ENCODE measurements around the gene TPGS1. TPM values are rescaled to one million over a fixed set of nuclear protein-coding genes. Genes with fewer than 3 reads are reported as not detected.

Gene TPGS1
- total RNA-seq, 1 donor from 2014 or later = 11.2 TPM

DNA sequence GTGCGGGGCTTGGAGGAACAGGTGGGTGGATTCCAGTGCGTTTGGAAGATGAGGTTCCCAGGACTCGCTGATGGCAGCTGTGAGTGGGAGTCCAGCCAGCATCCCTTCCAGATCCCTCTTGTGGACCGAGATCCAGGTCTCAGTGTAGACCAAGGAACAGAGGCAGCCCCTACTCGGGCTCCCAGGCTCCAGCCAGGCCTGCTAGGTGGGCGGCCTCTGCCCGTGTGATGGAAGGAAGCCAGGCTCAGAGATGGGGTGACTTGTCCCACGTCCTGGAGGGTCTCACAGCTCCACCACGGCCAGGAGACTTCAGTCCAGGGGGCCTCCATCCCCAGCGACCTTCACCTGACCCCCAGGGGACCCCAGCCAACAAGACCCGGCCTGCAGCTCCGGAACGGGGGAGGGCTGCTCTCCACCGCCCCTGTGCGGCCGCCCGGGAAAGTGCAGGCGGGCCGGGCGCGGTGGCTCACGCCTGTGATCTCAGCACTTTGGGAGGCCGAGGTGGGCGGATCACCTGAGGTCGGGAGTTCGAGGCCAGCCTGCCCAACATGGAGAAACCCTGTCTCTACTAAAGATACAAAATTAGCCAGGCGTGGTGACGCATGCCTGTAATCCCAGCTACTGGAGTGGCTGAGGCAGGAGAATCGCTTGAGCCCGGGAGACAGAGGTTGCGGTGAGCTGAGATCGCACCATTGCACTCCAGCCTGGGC is 11.7 kb upstream of the TPGS1 start:
- DNase-seq (ENCODE audit: low spot score) = no peak

DNA sequence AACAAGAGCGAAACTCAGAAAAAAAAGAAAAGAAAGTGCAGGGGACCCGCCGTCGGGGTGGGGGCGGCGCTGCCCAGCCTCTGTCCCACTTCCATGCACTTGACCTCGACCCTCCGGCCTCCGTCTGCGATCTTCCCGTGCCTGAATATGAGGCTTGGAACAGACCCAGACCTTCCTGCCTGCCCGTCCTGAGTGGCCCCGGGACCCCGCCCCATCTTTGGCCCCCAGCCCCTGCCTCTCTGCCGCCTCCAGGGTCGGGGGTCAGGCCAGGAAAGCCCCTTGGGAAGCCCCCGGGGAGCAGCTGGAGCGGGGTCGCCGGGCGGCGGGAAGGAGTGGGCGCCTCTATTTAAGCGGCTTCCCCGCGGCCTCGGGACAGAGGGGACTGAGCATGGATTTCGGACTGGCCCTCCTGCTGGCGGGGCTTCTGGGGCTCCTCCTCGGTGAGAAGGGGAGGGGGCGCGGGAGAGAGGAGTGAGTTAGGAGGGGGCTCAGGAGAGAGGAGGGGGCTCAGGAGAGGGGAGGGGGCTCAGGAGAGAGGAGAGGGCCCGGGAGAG is 11.1 kb upstream of the TPGS1 start, which contains the start of gene MADCAM1:
Gene MADCAM1 (plus strand): TSS at position 375 of the 554 bp plus-strand sequence. CDS start 14 bp downstream, at position 389.
- DNase-seq (ENCODE audit: low spot score) = no peak

DNA sequence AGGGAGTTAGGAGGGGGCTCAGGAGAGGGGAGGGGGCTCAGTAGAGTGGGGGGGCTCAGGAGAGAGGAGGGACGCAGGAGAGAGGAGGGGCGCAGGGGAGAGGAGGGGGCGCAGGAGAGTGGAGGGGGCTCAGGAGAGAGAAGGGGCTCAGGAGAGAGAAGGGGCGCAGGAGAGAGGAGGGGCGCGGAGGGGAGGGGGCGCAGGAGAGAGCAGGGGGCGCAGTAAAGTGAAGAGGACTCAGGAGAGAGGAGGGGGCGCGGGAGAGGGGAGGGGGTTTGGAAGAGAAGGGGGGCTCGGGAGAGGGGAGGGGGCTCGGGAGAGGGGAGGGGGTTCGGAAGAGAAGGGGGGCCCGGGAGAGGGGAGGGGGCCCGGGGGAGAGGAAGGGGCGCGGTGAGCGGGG is 10.3 kb upstream of the TPGS1 start:
- no peak for DNase-seq (ENCODE audit: low spot score)

DNA sequence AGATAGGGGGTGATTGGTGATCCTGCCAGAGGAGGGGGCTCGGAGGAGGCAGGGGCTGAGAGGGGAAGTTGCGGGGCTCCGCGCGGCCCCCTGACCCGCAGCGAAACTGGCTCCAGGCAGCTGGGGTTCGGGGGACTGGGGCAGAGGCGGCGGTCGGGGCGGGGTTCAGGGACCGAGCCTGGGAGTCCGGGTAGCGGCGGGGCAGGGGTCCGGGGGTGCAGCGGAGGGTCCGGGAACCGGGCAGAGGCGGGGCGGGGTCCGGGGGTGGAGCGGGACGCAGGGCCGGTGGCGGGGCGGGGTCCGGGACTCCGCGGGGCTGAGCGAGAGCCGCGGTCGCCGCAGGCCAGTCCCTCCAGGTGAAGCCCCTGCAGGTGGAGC is 9.8 kb upstream of the TPGS1 start:
- no peak for DNase-seq (ENCODE audit: low spot score)

DNA sequence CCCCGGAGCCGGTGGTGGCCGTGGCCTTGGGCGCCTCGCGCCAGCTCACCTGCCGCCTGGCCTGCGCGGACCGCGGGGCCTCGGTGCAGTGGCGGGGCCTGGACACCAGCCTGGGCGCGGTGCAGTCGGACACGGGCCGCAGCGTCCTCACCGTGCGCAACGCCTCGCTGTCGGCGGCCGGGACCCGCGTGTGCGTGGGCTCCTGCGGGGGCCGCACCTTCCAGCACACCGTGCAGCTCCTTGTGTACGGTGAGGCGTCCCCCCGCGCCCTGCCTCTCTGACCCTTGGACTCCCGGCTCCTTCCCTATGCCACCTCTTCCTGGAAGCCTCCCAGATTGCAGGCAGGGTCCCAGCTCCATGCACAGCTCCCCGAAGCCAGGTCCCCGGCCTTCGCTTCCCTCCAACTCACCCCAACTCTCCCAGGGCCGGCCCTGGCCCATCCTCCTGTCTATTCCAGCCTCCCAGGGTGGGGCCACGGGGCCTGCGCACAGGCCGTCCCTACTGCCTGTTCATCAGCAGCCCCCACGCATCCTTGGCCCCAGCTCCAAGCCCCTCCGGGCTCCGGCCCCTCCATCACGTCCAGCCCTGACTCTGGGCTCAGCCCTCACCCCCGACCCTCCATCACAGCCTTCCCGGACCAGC is 9.3 kb upstream of the TPGS1 start:
- DNase-seq (ENCODE audit: low spot score) = no peak

DNA sequence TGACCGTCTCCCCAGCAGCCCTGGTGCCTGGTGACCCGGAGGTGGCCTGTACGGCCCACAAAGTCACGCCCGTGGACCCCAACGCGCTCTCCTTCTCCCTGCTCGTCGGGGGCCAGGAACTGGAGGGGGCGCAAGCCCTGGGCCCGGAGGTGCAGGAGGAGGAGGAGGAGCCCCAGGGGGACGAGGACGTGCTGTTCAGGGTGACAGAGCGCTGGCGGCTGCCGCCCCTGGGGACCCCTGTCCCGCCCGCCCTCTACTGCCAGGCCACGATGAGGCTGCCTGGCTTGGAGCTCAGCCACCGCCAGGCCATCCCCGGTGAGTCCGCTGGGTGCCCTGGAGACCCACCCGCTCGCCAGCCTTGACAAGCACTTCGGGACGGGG is 8.8 kb upstream of the TPGS1 start:
- no peak for DNase-seq (ENCODE audit: low spot score)

DNA sequence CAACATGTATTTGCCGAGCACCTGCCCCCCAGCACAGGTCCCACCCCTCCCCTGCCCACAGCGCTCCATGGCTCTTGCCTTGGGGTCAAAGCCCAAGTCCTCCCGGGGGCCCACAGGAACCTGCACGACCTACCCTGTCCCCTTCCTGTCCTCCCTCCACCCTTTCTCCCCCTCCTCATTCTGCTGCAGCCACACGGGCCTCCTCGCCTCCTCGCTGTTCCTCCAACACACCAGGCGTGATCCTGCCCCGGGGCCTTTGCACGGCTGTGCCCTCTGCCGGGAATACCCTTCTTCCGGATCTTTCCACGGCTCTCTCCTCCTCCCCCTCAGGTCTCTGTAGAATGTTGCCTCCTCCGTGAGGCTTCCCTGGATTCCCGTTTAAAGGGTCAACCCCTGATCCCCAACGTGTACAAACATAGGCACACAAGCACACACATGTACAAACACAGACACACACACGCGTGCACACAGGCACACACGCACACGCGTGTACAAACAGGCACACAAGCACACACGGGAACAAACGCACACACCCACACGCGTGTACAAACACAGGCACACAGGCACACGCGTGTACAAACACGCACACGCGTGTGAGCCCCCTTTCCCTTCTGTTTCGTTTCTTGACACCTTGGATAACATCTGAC is 8.2 kb upstream of the TPGS1 start:
- DNase-seq (ENCODE audit: low spot score) = no peak

DNA sequence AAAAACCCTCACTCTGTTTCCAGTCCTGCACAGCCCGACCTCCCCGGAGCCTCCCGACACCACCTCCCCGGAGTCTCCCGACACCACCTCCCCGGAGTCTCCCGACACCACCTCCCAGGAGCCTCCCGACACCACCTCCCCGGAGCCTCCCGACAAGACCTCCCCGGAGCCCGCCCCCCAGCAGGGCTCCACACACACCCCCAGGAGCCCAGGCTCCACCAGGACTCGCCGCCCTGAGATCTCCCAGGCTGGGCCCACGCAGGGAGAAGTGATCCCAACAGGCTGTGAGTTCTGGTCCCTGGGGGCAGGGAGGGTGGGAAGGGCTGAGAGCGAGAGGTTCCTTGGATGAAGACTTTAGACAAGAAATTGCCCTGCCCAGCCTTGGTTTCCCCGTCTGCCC is 5.7 kb upstream of the TPGS1 start:
- DNase-seq (ENCODE audit: low spot score) = no peak

DNA sequence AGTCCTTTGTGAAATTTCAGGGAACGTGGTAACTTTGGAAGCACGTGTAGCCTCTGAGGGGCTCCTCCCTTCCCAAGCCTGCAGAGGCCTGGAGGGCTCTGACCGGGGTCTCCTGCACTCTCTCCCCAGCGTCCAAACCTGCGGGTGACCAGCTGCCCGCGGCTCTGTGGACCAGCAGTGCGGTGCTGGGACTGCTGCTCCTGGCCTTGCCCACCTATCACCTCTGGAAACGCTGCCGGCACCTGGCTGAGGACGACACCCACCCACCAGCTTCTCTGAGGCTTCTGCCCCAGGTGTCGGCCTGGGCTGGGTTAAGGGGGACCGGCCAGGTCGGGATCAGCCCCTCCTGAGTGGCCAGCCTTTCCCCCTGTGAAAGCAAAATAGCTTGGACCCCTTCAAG is 2.7 kb upstream of the TPGS1 start:
- no peak for DNase-seq (ENCODE audit: low spot score)

DNA sequence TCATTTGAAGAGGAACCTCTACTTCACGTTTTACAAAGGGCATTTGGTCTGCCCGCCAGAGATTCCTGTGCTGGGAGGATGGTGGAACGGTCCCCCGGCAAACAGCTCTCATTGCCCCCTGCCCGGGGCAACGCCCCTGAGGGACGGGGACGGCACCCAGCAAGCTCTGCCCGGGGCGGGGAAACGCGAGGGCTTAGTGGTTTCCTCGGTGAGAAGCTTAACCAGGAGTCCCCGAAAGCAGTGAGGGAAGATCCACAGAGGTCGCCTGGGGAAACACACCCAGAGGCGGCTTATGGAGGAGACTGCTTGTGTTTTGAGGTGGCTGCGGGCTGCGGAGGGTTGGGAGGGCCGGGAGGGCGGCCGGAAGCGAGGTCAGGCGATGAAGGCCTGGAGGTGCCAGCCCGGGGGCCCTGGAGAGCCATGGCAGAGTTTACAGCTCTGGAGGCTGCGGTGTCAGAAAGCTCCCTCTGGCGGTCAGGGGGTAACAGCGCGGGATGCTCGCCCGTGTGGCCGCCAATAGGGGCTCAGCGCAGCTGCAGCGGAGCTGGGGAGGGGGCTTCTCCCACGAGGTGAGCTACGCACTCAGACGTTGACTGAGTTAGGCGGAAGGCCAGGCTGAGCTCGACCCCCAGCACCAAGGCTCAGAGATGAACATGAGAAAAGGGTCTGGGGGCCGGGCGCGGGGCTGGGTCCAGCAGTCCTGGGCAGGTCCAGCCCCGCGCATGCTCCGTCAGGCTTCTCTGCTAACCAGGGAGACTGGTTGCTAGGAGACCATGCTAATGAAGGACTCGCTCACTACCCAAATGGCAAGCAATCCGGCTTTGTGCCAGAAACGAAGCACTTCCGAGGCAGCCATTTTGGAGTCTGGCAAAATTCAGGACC is 652 bp upstream of the TPGS1 start:
- peak; percentile 93 for DNase-seq (ENCODE audit: low spot score)

DNA sequence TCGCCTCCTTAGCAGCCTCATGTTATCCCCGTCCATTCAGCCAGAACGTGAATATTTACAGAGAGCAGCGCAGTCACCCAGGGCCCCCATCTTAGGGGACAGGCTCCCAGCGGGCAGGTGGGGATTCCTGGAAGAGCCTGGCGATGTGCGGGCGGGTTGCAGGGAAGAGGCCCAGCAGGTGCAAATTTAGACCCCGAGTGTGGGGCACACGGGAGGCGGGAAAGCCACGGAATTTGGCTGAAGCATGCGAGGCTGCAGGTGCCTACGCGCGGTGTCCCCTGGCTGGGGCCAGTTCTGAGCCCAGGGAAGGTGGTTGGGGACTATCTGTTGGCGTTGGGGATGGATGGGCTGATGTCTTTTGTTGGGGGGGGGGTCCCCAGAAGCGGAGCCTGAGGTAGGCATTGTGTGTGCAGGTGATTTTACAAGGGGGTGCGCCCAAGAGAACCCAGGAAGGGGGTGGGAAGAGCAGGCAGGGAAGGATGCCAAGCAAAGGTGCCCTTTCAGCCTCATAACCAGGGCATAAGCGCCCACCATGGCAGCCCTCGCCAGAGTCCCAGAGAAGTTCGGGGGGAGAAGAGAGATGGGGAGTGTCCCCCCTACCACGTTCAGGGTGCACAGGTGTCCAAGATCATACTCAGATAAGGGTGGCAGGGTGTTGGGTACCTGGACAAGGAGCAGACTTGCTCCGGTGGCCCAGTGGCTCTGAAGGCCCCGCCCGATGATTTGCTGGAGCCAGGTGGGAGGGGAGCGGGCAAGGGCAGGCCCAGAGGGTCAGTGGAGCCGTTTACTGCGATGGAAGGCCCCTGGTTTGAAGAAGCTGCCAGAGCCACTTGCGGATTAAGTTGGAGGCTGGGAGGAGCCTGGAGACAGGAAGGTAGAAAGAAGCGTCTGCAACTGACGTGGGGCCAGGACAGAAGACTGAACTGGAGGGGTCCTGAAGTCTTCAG is 1.2 kb downstream of the TPGS1 start:
- DNase-seq (ENCODE audit: low spot score) = no peak

DNA sequence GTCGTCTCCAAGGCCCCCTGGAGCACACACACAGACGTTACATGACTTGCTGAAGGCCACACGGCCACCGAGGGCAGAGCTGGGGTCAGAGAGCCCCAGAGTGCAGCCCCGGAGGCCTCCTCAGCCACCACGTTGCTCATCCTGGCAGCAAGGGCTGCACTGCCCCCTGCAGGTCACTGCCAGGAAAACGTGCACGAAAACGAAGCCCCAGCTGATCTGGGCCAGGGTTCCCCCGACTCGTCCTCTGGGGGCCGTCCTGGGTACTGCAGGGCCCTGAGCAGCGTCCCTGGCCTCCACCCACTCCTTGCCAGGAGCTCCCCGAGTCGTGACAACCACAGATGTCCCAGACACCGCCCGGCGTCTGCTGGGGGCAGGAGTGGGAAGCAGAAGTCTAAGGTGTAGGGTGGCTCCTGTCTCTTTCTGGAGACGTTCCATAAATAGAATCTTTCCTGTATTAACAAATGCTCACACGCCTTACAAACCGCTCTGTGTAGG is 3.4 kb downstream of the TPGS1 start:
- DNase-seq (ENCODE audit: low spot score) = peak; percentile 79

DNA sequence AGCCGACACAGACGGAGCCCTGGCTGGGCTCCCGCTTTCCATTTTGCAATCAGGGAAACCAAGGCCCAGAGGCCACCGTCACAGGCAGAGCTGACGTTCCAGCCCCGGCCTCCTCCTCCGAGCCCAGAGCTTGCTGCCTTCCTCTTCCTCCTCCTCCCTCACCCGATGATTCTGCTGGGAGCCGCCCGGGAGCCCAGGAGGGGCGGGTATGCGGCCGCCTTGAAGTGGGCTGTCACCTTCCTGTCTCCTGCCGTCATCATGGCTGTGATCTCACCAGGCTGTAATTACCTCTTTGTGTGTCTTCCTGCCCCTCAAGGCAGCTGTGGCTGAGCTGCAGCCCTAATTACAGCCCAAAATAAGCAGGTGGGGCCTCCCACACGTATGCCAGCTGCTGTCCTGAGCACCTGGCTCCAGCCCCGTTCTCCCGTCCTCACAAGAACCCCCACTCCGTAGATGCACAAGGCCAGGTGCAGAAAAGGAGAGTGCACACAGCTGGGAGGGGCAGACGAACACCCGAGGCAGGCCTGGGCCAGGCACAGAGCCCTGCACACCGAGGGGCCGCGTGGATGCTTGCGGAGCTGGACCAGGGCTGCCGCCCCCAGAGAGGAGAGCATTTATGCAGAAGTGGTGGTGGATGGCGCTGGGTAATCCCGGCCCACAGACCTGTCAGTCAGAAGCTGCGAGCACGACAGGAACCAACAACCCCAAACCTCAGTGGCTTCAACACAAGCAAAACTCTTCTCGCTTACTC is 4.0 kb downstream of the TPGS1 start:
- DNase-seq (ENCODE audit: low spot score) = no peak

DNA sequence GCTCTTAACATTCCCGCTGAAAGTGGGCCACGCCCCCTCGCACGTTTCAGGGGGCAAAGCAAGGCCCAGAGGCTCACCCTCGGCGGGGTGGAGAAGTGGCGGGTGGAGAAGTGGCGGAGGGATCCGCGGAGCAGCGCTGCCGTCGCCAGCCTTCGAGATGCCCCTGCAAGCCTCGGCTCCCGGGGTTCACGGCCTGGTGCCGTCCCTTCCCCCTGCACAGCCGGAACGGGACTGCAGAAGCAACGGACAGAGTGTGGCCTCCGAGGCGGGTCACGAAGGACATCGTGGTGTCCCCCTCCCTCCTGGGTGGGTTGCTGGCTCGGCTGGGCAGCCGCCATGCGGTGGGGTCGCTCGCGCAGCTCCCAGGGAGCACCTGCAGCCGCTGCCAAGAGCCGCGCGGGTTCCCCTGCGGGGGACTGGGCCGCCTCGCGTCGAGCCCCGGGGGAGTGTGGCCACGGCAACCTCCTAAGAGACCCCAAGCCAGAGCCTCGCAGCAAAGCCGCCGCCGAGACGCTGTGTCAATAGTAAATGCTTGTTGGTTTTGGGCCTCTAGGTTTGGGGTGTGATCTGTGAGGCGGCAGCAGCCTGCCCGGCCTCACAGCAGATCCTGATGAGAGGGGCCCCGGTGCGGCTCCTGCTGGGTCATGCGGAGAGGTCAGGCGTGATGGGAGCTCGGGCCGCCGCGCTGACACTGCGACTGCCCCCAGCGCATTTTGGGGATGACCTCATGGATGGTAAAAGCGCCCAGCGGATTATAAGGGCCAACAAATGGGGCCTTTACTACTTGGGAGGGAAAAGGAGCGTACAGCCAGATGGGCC is 5.5 kb downstream of the TPGS1 start:
- DNase-seq (ENCODE audit: low spot score) = no peak

DNA sequence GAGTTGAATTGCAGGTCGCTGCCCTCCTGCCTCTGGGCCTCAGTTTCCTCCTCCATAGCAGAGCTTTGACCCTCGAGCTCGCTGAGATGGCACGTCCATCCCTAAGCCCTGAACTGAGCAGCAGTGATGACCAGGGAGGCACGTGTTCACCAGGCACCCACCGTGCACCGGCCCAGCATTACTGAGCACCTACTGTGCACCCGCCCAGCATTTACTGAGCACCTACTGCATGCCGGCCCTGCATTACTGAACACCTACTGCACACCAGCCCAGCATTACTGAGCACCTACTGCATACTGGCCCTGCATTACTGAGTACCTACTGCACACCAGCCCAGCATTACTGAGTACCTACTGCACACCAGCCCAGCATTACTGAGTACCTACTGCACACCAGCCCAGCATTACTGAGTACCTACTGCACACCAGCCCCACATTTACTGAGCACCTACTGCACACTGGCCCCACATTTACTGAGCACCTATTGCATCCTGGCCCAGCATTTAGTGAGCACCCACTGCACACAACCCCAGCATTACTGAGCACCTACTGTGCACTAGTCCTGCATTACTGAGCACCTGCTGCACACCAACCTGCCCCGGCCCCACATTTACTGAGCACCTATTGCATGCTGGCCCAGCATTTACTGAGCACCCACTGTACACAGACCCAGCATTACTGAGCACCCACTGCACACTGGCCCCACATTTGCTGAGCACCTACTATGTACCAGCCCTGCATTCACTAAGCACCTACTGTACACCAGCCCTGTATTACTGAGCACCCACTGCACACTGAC is 6.3 kb downstream of the TPGS1 start:
- no peak for DNase-seq (ENCODE audit: low spot score)

DNA sequence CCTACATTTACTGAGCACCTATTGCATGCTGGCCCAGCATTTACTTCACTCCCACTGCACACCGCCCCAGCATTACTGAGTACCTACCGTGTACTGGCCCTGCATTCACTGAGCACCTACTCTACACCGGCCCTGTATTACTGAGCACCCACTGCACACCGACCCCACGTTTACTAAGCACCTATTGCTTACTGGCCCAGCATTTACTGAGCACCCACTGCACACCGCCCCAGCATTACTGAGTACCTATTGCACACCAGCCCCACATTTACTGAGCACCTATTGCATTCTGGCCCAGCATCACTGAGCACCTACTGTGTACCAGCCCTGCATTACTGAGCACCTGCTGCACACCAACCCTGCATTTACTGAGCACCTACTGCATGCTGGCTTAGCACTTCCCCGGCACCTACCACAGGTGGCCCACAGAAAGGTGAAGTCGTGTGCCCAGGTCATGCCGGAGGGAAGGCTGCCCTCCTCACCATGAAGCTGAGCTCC is 6.9 kb downstream of the TPGS1 start:
- DNase-seq (ENCODE audit: low spot score) = no peak

DNA sequence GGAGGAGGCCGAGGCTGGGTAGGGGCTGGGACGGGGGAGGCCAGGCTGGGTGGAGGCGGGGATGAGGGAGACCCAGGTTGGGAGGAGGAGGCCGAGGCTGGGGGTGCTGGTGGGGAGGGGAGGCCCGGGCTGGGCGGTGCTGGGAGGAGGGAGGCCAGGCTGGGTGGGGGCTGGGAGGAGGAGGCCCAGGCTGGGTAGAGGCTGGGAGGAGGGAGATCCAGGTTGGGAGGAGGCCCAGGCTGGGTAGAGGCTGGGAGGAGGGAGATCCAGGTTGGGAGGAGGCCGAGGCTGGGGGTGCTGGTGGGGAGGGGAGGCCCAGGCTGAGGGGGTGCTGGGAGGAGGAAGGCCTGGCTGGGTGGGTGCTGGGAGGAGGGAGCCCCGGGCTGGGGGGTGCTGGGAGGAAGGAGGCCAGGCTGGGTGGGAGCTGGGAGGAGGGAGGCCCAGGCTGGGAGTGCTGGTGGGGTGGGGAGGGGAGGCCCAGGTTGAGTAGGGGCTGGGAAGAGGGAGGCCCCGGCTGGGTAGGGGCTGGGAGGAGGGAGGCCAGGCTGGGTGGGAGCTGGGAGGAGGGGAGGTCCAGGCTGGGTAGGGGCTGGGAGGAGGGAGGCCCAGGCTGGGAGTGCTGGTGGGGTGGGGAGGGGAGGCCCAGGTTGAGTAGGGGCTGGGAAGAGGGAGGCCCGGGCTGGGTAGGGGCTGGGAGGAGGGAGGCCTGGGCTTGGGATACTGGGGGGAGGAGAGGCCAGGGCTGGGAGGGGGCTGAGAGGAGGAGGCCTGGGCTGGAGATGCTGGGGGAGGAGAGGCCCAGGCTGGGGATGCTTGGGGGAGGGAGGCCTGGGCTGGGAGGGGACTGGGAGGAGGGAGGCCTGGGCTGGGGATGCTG is 10.7 kb downstream of the TPGS1 start:
- no peak for DNase-seq (ENCODE audit: low spot score)

All from ureter (tissue), 1 donor.